ENCODE data around the gene CDRT15L2.
"Not testable (repeated sequence)": the region's sequence is repeated elsewhere in the genome, so short reads cannot be mapped to it uniquely, and the experiment has no call there.

- TF ChIP-seq CTCF (IDR thresholded peaks at IDR 0.05 in 2 of 3, conservative IDR thresholded peaks at IDR 0.05 in 1 of 3; ENCODE audit: insufficient read depth in 2 of 3, low read depth in 1 of 3, low read length in 3 of 3); FOXP1 (CRISPR knock-in tag; IDR thresholded peaks at IDR 0.05); ZNF384 (IDR thresholded peaks at IDR 0.05; ENCODE audit: low read depth, low read length); ZNF232 (CRISPR knock-in tag; IDR thresholded peaks at IDR 0.05); MLLT1 (IDR thresholded peaks at IDR 0.05); SNAPC5 (CRISPR knock-in tag; IDR thresholded peaks at IDR 0.05); ZNF592 (IDR thresholded peaks at IDR 0.05); REST (IDR thresholded peaks at IDR 0.05; ENCODE audit: borderline replicate concordance); REST (CRISPR knock-in tag; IDR thresholded peaks at IDR 0.05; ENCODE audit: low read depth); ARID3A (IDR thresholded peaks at IDR 0.05; ENCODE audit: borderline replicate concordance, low read depth, low read length): not testable (repeated sequence)
These were observed 20.5 kb upstream of the CDRT15L2 start for GRCh38 chr17:20559018-20559417.
